Skin of body (tissue), 2 donors: Measurements from ENCODE around the gene DPEP3. TPM values are rescaled to one million over a fixed set of nuclear protein-coding genes. Genes with fewer than 3 reads are reported as not detected.
A peak's percentile ranks its signal among the peaks of the same experiment; 100 is the strongest.
"Not testable (repeated sequence)": the region's sequence is repeated elsewhere in the genome, so short reads cannot be mapped to it uniquely, and the experiment has no call there.

Experiments used
- DNase-seq: peaks from one replicate; lab custom pipeline; 2025; lab: John Stamatoyannopoulos, UW
- total RNA-seq: library from RNA; depleted of rRNA; stranded (reverse); fragments of >200 nt; gene quantifications from one replicate; pipeline ENCODE4 v1.2.3, GENCODE V29; 2014

Gene DPEP3
- total RNA-seq, 1 donor from 2014 or later = not detected

GRCh38 chr16:67945392-67945933 is 34.8 kb downstream of the DPEP3 start:
- DNase-seq = no peak

DNA sequence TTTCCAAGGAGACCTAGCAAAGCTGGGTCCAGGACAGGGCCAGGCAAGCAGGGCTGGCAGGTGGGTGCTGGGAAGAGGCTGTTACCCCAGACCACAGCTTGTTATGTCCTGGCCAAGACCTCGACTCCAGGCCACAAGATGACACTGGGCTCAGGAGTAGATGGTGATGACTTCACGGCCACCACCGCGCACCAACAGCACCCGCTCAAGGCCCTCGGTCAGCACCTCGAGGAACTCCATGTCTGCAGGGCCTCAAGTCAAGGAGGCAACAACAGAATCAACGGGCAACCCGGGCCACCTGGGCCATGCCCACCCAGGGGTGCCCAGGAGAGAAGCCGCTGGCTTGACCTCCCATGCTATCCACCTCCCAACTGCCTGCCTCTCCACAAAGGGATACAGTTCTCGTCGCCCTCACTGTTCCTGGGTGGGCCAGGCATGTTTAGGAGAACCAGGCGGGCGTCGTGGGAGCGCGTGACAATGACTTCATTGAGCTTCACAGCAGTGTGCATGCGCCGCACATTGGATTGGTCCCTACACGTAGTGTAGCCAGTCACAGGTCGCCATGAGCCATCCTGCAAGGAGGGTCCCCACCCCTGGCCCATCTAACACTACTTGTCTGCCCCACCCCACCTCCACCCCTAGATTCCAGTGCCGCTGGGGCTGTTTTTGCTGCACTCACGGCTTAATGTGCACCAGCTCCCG is 35.5 kb downstream of the DPEP3 start:
- no peak for DNase-seq

- no peak for DNase-seq
Observed at GRCh38 chr16:67943619-67944504, 36.4 kb downstream of the DPEP3 start, which contains the start of gene LCAT. LCAT (minus strand) TSS chr16:67944120; CDS start chr16:67944101, 19 bp downstream.

DNA sequence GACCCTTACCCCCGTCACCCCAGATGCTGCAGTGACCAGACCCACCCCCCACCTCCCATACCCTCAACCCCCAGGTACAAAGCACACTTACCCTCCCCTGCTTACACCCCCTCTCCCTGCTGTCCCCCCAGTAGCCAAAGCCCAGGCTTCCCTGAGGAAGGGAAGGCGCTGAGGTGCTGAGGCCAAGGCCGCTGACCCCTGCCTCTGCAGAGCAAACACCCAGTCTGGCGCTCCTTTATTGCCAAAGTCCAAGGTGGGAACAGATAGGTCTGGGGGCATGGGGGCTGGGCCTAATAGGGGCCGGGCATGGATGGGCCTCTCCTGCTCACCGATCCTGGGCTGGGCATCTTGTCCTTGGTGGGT is 37.1 kb downstream of the DPEP3 start:
- DNase-seq = no peak

DNA sequence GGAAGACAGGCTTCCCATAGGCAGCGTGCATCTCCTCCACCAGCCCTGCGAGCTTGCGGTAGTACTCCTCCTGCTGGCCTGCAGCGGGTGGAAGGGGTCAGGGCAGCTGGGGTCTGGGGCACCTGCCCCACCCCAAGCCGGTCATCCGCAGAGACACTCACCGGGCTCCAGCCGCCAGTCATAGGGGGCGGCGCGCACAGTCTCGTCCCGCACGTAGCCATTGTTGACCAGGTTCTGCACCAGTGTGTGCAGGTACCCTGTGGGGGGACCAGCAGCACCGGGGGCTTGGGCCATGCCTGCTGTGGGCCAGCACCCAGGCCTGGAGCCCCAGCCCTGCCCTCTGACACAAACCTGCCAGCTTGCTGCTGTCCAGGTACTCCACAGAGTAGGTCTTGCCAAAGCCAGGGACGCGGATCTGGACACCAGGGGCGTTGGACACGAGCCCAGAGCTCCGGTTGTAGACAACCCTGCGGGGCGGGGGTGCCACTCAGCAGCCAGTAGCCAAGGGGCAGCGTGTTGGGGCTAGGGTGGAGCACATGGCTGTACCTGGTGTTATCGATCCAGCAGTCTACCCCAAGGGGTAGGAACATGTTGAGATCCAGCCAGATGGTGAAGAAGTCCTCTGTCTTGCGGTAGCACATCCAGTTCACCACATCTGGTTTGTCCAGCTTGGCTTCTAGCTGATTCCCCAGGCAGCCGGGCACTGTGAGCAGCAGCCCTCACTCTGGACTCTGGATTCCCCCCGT is 37.6 kb downstream of the DPEP3 start:
- no peak for DNase-seq

- DNase-seq = no peak
Observed at GRCh38 chr16:67942200-67942509, 38.1 kb downstream of the DPEP3 start.

GRCh38 chr16:67941469-67942199 is 38.7 kb downstream of the DPEP3 start:
- no peak for DNase-seq

- DNase-seq = no peak
Observed at GRCh38 chr16:67940446-67941089, 39.7 kb downstream of the DPEP3 start.

DNA sequence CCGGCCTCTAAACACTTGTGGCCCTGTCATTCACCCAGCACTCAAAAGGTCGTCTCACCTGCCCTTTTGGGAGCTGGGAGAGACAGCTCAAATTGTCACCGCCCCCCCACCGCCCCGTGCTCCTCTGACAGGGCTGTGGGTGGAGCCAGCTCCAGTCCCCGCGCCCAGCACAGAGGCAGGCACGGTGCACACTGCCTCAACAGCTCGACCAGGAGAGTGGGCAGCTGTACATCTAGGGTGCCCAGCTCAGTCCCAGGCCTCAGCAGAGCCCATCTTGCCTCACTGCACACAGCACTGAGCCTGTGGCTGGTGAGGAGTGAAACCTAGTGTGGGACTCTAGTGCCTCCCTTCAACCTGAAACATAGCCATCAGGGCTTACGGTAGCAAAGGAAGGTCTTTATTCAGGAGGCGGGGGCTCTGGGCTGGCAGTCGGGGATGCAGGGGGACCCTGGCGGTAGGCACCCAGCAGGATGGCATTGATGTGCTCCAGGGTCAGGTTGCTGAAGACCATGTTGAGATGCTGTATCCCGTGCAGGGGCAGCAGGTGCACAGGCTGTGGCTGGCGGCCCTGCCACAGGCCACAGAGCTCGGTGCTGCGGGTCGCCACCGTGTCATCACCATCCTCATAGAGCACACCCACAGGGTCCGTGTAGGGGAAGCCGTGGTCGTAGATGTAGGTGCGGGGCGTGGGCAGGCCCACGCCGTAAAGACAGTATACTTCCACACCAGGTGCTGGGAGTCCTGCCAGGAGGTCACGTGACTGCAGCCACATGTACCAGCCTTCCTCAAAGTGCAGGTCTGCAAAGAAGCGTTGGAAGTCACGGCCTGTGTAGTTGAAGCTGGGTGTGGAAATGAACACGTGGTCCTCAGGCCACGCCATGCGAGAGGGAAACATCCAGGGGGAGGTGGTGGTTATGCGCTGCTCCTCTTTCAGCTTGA is 40.5 kb downstream of the DPEP3 start:
- no peak for DNase-seq

GRCh38 chr16:67937713-67938112 is 42.6 kb downstream of the DPEP3 start:
- not testable (repeated sequence) for DNase-seq

GRCh38 chr16:67936880-67937605 is 43.3 kb downstream of the DPEP3 start:
- peak; percentile 45 for DNase-seq

DNA sequence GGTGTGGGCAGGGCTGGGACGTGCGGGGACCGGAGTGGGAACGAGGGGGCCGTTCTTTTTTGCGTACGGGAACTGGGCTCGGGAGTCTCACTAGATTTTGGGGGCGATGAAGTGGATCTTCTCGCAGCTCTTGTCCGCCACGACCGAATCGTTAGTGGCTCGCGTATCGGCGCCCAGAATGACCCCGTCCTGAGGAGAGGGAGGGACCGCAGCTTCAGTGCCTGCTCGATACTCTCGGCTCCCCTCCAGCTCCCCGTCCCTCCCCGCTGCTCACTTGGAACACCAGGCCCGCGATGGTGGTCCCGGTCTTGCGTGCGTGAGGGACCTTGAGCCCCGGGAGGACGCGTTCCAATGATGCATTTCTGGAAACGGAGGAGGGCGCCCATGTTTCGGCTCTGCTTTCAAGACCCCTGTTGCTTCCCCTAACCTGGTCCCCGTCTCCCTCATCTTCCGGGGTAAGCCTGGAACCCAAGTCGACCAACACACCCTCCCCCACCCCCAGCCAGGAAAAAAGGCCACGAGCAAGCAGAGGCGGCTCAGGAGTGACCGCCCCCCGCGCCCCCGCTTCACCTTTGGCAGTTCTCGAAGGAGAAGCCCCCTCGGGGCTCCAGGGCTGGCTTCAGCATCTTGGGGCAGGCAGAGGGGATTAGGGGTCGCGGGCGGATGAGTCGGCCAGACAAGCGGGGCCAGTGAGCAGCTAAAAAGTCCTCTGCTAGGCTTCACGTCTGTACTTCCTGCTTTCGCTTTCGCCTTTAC is 44.0 kb downstream of the DPEP3 start, which contains the start of gene PSMB10:
PSMB10 (minus strand) TSS at position 727 of the 756 bp plus-strand sequence; CDS start at position 626, 101 bp downstream.
- no peak for DNase-seq

DNA sequence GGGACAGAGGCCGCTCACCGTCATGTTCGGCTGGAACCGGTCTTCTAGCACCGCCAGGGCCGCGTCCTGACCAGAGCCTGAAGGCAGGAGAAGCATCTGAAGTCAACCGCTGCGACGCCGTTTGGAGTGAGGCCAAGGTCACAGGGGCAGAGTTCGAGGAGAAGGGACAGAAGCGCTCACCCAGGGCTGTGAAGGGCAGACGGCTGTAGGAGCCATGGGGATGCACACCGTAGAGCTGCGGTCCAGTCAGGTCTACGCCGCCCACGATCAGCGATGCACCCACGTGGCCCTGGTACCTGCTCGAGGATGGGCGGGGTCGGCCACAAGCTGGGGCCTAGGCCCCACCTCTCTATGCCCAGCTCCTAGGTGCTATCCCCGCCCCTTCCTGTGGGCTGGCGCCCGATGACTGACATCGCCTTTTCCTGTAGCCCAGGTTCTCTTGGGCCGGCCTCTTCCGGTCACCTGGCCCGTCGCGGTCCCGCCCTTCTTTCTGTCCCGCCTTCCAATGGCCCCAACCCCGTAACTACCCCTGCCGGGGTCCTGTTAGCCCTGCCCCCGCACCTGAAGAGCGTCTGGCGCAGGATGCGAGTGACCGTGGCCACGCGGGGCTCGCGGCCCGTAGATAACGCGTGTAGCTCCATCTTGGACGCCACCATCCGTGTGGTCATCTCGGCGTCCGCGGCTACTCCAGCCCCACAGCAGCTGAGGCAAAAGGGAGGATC is 44.7 kb downstream of the DPEP3 start:
- peak; percentile 76 for DNase-seq

- DNase-seq = no peak
Observed at GRCh38 chr16:67935101-67935401, 45.2 kb downstream of the DPEP3 start.

- no peak for DNase-seq
Observed at GRCh38 chr16:67934306-67935100, 45.8 kb downstream of the DPEP3 start.

- DNase-seq = no peak
Observed at GRCh38 chr16:67933805-67934204, 46.5 kb downstream of the DPEP3 start.

DNA sequence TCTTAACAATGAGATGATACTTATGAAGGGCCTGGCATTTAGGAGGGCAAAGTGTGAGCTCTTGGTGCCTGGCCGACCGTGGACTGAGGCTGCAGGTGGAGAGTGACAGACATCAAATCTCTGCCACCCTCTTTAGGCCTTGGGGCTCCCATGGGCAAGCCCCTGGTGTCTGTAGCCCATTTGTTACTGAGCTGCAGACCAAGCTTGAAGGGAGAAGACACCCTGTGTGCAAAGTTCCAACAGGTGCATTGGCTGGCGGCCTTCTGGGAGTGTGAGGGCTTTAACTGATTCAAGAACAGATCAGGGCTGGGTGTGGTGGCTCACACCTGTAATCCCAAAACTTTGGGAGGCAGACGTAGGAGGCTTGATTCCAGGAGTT is 47.8 kb downstream of the DPEP3 start:
- DNase-seq = no peak
